KBM-7 (cell line): Measurements from ENCODE around the gene ZNF497.
"Not testable (repeated sequence)": the region's sequence is repeated elsewhere in the genome, so short reads cannot be mapped to it uniquely, and the experiment has no call there.

Experiments
- DNase-seq: peaks from one replicate; pipeline ENCODE4 v3.0.0-alpha.2; 2015
- in situ Hi-C: fragments of 300-500 bp; cut with MboI; formaldehyde crosslinking; loops from 2 replicates; pipeline ENCODE4 v1.14.3; 2020; ENCODE audit warnings: low sequenced_read_pairs, low pct_unique_long_range_greater_than_20kb, mixed read lengths

Gene ZNF497

DNA sequence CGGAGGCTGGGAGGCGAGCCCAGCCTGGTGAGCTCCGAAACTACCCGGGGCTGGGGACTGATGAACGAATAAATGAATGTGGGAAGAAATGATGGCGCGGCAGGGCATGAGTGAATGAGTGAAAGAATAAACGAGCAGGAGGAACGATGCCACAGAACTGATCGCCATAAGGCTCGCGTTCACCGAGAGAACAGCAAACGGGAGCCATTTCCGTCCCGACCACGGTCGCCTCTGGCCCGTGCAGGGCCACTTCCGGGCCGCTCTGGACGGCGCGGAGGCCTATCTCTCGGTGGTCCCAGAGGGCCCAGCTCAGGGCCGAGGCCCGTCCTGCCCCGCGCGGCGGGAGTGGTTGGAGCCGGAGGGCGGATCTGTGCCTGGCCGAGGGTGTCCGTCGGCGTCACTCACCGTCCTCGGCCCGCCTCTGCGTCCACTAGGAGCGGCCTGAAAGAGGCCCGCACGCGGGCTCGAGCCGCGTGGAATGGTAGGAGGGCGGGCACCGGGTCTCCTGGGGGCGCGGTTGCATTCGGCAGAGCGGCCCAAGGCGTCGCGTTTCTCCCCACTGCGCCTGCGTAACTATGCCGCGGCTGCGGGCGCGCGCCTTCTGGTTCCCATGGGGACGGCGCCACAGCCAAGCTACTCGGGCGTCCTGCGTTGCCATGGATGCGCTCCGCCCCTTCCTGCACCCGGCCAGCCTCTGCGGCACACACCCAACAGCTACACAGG is at the start of gene ZNF497:
TSS of gene ZNF497 (minus strand) at position 480 of the 723 bp plus-strand sequence. CDS start 5,116 bp downstream, outside the sequence.
- DNase-seq = peak; percentile 98
- in situ Hi-C loops = no loop called here

DNA sequence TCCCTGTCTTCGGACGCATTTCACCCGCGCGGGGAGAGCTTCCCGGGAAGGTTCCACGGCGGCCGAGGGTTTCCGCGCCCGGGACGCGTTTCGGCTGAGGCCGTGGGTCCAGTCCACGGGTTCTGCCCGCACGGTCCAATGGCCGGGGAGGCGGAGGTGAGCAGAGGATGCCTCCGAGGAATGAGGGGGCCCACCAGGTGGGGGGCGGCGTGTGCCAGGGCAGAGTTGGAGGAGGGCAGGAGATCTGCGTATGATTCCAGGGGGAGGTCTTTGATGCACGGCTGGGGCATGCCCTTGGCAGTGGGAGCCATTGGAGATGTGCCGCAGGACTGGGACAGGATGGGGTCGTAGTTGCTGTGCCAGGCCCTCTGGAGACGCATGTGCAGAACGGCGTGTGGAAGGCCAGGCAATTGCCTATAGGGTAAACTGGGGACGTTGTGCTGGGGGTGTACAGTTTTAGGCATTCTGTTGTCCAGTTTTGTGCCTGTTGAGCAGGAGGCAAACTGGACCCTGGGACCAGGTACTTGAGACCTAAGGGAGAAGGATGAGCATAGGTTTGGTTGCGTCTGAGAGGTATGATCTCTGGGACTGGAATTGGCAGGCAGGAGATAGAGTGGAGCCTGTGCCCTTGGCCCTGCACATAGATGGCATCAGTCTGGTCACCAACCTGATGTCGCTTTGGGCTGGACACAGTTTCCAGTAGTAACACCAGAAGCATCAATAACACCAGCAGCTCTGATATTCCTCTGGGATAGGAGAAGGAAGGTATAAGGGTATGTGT is 46.6 kb upstream of the ZNF497 start:
- peak; percentile 43 for DNase-seq
- in situ Hi-C loops = no loop called here

DNA sequence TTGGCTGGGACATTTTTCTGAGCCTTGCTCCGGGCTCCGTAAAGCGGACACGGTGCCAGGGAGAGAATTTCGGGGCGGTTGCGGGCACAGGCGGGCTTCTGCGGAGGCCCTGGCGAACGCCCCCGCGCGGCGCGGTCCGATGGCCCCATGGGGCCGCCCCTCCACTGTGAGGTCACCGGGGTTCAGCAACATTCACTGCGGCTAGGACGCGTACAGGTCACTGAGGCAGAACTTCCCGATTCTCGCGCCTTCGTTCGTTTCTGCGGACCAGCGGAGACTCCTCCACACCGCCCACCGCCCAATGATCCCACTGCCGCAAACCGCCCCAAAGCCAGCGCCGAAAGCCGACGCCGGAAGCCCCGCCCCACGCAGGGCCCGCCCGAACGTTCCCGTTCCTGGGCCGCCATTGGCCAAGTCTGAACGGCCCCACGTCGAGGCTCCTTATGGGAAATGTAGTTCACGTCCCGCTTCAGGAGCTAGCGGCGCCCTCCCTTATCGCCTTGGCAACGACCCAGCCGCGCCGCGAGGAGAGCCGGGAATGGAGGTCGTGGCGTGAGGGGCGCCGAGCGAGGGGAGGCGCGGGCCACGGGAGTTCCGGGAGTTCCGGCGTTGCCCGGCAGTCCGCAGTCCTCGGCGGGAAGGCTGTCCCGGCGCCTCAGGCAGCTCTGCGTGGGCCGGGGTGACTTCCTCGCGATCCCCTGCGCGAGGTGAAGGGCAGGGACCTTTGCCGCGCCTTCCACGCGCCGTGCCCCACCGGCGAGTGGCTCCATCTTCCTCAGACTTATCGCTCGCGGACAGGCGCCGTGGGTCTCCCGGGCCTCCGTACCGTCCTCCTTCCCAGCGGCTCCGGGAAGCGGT is 45.8 kb upstream of the ZNF497 start, which contains the start of gene ZNF584:
TSS of gene ZNF584 (plus strand) at position 498 of the 858 bp plus-strand sequence. CDS start 499 bp downstream, outside the sequence.
- in situ Hi-C loops = no loop called here
- peak; percentile 98 for DNase-seq

DNA sequence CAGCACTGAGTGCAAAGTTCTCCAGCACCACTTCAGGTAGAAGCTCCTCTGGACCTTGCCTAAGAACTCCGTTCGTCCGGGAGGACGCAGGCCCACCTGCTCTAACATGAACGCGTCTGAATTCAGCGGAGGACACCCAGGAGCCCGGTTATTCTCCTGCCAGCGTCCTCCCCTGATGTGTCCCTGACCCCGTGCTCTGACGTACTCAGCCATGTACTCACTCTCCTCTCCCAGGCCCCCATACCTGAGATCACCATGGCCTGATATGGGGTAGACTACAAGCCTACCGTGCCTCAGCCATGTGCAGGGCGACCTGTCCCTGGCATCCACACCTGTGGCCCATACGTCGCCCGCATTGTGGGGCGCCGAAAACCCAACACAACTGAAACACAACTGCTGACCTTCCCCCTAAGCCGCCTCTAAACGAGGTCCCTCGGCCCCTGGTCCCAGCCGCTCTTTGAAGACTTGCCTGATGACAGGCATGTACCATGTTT is 45.2 kb upstream of the ZNF497 start:
- in situ Hi-C loops = no loop called here
- DNase-seq = no peak

DNA sequence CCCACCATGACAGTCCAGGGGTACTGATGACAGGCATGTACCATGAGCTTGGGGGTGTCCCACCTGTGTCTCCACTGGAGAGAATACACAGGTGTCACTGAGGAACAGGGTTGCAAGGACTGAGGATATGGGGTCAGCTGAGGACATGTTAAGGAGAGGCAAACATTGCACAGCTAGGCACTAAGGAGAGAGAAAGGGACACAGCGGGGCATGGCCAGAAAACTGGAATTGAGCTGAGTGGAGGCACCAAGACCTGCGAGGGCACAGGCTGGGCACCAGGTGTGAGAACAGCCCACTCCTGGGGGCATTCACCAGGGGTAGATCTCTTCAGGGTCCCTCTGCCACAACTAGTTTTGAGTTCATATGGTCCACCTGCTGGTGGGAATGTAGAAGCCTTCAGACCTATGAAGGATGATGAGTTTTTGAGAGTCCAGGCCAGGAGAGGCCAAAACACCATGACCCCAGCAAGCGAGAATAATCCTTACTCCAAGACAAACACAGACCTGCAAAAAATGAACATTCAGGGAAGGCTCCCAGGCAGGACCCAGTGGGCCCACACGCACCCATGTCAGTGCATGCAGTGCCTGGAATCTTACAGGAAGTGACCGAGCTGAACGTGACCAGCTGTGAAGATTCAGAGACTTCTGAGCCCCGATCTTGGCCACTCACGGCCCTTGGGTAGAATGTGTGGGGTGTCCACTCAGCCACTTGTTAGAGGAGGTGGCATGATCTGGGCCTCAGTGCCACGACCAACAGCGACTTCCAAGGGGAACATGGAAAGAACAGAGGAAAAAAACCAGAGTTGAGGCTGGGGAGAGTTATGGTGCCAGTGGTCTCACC is 44.5 kb upstream of the ZNF497 start:
- no peak for DNase-seq
- in situ Hi-C loops = no loop called here

DNA sequence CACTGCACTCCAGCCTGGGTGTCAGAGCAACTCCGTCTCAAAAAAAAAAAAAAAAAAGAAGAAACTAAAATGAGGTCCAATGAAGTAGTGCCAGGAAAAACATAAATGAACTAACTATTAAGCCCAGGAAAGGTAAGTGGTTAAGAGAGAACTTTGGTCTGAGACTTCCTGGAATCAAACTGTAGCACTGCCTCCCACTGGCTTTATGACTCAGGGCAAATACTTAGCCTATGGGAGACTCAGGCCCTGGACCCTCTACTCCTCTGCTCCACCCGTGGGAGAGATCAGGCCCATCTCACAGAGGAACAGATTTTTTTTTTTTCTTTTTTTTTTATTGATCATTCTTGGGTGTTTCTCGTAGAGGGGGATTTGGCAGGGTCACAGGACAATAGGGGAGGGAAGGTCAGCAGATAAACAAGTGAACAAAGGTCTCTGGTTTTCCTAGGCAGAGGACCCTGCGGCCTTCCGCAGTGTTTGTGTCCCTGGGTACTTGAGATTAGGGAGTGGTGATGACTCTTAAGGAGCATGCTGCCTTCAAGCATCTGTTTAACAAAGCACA is 41.4 kb upstream of the ZNF497 start:
- in situ Hi-C loops, DNase-seq: not testable (repeated sequence)

DNA sequence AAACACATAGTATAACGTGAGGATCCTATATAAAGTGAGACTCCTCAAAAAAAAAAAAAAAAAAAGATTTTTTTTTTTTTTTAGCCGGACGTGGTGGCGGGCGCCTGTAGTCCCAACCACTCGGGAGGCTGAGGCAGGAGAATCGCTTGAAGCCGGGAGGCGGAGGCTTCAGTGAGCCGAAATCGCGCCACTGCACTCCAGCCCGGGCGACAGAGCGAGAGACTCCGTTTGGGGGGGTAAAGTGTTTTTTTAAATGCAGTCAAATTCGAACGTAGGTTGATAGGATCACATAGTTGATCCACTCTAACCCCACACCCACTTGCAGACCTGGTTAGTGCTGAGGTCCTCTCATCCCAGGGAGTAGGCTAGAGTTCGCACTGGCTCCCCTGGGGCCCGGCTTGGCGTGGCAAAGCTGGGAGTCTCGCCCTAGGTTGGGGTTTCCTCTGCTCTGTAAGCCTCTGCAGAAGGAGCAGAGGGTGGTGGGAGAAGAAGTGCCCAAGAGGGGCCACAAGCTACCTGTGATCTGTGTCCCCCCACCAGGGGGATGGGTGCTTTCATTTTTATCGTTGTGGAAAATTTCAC is 39.4 kb upstream of the ZNF497 start:
- no peak for DNase-seq

DNA sequence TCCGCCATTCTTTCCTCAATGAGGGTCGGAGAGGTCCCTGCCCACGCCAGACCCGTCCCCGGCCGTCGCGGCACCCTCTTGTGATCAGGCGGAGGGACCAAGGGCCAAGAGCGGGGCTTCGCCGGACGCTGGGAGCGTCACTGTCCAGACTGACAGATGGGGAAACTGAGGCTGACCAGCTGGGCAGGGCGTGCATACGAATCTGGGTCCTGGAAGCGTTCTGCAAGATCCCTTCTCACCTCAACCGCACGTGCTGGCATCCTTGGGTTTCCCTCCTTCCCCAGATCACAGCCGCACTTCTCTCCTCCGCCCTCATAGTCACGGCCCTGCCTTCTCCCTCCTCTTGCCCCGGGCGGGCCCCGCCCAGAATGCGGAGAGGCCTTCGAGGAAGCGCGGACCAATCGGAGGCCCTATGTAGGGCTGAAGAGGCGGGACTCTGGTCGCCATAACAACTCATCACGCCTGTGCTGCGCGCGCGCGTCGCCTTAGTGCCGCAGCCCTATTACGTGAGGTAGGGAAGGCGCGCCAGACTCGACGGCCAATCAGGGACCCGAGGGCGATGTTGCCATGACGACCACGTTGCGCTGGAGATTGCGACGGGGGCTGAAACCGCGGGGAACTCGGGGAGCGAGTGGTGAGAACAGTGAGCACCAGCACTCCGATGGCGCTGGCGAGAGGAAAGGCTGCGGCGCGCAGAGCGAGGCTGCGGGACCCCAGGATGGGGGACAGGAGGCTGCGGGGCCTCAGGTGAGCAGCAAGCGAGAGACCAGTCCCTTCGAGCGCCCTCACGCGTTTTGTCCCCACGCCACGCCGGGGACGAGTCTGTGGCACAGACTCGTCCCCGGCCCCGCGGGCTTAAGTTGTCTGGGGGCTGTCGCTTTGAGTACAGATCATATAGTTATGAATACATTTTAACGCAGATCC is 38.6 kb upstream of the ZNF497 start:
- DNase-seq = peak; percentile 100
- in situ Hi-C loops = no loop called here

More for the DNA sequence above, 39.4 kb upstream of the ZNF497 start:
- in situ Hi-C loops = no loop called here

DNA sequence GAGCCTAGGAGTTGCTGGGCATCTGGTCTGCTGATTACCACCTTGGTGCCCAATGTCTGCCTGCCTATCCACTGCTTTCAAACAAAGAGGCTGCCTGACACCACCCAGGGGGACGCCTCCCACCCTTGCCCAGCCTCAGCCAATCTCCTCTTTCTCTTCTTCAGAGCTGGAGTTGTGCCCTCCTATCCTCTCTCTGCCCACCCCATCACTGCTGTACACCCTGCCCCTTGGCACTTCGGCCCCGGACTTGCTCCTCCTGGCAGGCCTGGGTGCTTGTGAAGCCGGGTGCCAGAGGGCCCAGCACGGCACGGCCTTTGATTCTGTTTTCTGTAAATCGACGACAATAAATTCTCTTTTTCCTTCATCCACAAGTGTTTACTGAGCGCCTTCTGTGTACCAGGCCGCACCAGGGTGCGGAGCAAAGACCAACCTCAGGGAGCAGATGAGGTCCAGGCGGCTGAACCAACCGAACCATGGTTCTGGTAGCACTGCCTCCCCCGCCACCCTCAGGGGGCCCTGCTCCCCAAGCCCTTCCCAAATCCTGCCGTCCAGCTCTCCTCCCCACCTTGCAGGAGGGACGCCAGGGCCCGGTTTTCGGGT is 37.9 kb upstream of the ZNF497 start:
- DNase-seq = no peak
- in situ Hi-C loops = no loop called here

DNA sequence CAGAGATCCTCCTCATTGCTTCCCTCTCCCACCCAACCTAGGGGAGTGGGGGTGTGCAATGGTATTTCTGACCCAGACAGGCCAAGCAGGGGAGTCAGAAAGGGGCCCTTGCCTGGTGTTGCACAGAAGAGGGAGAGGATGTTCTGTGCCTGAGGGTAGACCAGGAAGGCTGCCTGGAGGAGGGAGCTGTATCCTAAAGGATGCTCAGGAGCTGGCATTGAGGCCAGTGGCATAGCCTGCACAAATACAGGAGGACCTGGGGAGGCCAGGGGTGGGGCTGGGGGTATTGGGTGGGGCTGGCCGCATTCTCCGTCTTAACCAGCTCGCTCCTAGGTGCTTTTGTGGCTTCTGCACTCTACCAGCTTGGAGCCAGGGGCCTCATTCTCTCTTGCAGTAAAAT is 37.4 kb upstream of the ZNF497 start:
- in situ Hi-C loops = no loop called here
- DNase-seq = no peak

DNA sequence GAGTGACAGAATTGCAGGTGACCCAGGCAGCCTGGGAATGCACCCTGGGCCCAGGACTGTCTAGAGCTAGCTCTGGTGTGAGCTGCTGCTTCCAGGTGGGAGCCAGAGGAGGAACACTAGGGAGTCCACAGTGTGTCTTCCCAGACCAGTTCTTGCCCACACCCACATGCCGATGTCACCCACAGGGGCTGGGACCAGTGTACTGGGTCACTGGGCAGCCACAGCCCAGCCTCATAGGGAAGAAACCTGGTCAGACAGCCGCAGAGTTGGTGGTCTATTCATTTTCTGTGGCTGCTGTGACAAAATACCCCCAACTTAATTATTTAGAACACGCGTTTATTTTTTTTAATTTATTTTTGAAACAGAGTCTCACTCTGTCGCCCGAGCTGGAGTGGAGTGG is 36.0 kb upstream of the ZNF497 start:
- DNase-seq = no peak
- in situ Hi-C loops = no loop called here

DNA sequence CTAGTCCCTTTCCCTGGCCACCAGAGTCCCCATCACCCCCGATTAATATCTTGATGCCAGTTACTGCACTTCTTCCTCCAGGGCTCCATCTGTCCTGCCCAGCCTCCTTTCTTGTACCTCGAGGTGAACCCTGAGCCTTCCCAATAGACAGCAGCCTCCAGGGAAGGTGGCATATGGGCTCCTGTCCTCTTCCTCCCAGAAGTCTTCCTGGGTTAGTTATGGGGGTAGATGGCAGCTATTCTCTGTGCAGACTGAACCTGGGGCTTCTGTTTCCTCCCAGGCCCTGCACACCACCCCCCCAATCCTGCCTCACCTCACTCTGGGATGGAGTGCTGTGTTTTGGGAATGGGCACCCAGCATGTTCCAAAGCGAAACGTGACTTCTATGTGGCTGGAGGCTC is 35.5 kb upstream of the ZNF497 start:
- in situ Hi-C loops = no loop called here
- DNase-seq = no peak

DNA sequence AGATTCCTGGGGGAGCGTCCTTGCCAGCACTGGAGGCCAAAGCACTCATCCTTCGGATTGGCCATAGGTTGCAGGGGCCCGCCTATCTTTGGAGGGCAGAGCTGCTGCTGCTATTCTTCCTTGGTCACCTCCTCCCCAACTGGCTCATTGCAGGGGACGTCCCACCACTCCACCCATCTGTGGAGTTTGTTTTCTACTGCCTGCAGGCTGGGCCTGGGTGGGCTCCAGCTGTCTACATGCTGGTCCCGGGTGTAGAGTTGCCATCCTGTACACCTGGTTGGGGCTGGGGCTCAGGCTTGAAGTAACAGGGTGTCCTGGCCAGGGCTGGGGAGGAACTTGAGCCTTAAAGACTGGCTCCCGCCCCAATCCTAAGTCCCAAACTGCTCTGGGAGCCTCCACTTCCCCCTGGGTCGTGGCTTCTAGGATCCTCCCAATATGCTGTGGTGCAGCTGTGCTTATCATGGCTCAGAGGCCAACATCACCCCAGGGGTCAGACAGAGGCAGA is 35.0 kb upstream of the ZNF497 start:
- DNase-seq = no peak
- in situ Hi-C loops = no loop called here

DNA sequence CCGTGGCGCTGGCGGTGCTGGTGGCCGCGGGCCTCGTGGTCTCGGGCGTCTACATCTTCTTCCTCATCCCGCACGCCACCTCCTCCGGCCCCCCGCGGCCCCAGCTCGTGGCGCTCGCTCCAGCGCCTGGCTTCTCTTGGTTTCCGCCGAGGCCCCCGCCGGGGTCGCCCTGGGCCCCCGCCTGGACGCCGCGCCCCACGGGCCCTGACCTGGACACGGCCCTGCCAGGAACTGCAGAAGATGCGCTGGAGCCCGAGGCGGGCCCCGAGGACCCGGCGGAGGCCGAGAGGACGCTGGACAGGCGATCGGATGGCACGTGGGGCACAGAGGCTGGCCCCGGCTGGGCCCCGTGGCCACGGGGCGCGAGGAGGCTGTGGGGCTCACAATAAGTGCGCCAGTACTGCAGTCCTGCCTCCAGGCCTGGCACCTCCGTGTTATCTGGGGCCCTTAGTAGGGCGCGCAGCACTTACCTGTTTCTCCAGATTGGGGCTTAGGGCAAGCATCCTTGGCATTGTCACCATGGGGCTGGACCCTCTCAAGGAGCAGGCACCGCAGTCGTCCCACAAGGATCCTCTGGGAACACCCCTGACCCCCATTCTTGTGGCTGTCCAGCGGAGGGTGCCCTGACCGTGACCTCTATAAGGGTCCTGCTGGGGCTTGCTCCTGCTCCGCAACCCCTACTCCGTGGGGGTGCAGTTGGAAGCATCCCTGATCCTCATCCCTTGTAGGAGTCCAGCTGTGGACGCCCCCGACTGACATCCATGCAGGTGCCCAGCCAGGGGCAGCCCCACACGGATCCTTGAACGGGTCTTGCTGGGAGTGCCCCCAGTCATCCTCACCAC is 34.4 kb upstream of the ZNF497 start:
- DNase-seq = no peak
- in situ Hi-C loops = no loop called here

DNA sequence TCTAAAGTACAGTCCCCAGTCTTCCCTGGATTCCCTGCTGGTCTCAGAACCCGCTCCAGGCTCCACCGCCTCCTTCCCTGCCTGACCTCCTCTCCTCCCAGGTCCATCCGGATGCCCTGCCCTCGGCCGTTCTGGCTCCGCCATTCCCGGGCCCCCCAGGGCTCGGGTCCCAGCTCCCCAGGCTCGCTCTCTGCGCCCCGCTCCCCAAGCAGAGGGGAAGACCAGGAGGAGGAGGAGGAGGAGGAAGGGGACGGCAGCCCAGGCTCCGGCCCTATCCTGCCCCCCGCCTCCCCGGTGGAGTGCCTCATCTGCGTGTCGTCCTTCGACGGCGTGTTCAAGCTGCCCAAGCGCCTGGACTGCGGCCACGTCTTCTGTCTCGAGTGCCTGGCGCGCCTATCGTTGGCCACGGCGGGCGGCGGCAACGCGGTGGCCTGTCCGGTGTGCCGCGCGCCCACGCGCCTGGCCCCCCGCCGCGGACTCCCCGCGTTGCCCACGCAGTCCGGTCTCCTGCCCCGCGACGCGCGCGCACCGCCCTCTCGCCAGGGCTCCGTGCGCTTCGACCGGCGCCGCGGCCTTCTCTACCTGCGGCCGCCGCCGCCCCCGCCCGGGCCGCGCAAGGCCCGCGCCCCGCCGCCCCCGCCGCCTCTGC is 33.6 kb upstream of the ZNF497 start:
- DNase-seq = no peak
- in situ Hi-C loops = no loop called here
